Measurements from ENCODE around the gene MACROD2.

DNA sequence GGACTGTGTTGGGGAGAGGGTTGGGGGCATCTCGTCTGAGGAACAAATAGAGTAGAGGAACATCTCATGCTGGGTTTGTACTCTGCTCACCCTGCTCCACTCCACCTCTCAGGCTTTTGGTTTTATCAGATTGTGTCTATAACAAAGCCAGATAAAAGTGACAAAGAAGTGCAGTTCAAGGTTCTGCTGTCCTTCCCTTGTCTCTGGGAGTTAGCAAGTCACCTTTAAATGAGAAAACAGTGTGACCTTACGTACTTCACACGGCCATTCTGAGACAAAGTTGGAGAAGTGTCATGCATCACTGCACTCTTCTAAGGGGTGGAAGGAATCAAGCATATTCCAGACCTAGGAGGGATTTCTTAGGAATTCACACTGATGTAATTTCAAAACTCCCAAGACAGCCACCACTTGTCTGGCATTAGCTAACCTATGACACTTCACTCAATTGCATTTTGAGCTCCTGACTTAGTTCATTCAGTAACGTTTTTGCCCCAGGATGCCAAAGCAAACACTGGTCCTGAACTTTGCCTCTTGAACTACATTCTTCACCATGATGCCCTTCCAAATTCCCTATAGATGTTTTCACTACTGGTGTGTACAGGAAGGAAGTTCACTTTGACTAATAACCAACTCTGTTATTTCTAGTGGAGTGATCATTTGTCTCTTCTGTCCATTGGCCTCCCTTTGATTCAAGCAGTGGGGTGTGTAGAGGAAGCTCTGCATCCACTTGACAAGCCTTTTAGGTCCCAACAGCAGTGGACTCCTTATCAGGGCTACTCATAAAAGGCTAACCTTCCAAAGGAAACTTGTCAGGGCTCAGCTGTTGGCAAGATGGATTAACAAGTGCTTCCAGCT lies 989.7 kb downstream of the MACROD2 start:
- TF ChIP-seq CTCF (IDR thresholded peaks at IDR 0.05) (no peak), POLR2AphosphoS5 (IDR thresholded peaks at IDR 0.05) (no peak)
